ENCODE data around the gene LMO4. TPM values are rescaled to one million over a fixed set of nuclear protein-coding genes. Genes with fewer than 3 reads are reported as not detected.

LMO4 gene
- total and polyA plus RNA-seq, 2 experiments from 2014 or later = 35.6 to 96.2 TPM

- Mint-ChIP-seq H3K27me3 (ENCODE audit: insufficient read depth, low read depth, poor library complexity) (peaks cover 17% of the 10 kb centered on the region), H3K27ac (peak overlapping the region; percentile 98), H3K9me3 (no peaks in the 10 kb centered on the region; the same call in 2 of the 3 replicates), H3K4me1 (peaks cover 37% of the 10 kb centered on the region), H3K36me3 (ENCODE audit: low read depth) (peaks cover 26% of the 10 kb centered on the region), H3K4me3 (peak overlapping the region; percentile 90)
- H3K4me1 ChIP-seq (ENCODE audit: insufficient read depth) = peaks cover 40% of the 10 kb centered on the region
- H2AFZ ChIP-seq = no peak overlapping the region
- peak overlapping the region; percentile 92 for H3K27ac ChIP-seq (ENCODE audit: low read depth)
- H3F3A ChIP-seq (replicated peaks; ENCODE audit: low read depth) = no peaks in the 10 kb centered on the region
- peaks cover 40% of the 10 kb centered on the region for H3K79me2 ChIP-seq (replicated peaks; ENCODE audit: insufficient read depth)
- DNase-seq (ENCODE audit: low spot score) = no peak
- ATAC-seq = no peak
- no peaks in the 10 kb centered on the region for H3K9me2 ChIP-seq (ENCODE audit: insufficient read depth)
- no peak for TF ChIP-seq NANOG (IDR thresholded peaks at IDR 0.05; ENCODE audit: borderline replicate concordance)
- TF ChIP-seq ZNF462 (CRISPR knock-in tag; IDR thresholded peaks at IDR 0.05) = no peak
- no peak for TF ChIP-seq POLR2AphosphoS5 (IDR thresholded peaks at IDR 0.05; ENCODE audit: low read depth)
- no peak for TF ChIP-seq ETS1 (IDR thresholded peaks at IDR 0.05)
- TF ChIP-seq STAT1 (IDR thresholded peaks at IDR 0.05; ENCODE audit: unreplicated experiment) = no peak
- TF ChIP-seq REST (IDR thresholded peaks at IDR 0.05; ENCODE audit: unreplicated experiment) = no peak
- TF ChIP-seq ZNF331 (CRISPR knock-in tag; IDR thresholded peaks at IDR 0.05; ENCODE audit: low read depth) = no peak
- no peak for TF ChIP-seq CTCF (conservative IDR thresholded peaks at IDR 0.05; ENCODE audit: low read depth in 2 of 2)
- no peak for TF ChIP-seq CREB1 (CRISPR knock-in tag; IDR thresholded peaks at IDR 0.05; ENCODE audit: low read depth)
- no peak for TF ChIP-seq EZH2 (IDR thresholded peaks at IDR 0.05; ENCODE audit: low read depth, unreplicated experiment)
- no peak for TF ChIP-seq EZH2phosphoT487 (IDR thresholded peaks at IDR 0.05; ENCODE audit: unreplicated experiment)
- H3K4me3 ChIP-seq = peak overlapping the region; percentile 58
- H3K36me3 ChIP-seq (ENCODE audit: insufficient read depth) = no peaks in the 10 kb centered on the region
- no peaks in the 10 kb centered on the region for H3K27me3 ChIP-seq (ENCODE audit: insufficient read depth)
- peak overlapping the region; percentile 75 for H3K4me2 ChIP-seq
- peaks cover 20% of the 10 kb centered on the region for H4K20me1 ChIP-seq (replicated peaks; ENCODE audit: insufficient read depth)
These were observed 911 bp downstream of the LMO4 start for GRCh38 chr1:87329526-87330056.

Measured in GM23338 (cell line).